ENCODE measurements around the gene SERGEF. TPM values are rescaled to one million over a fixed set of nuclear protein-coding genes. Genes with fewer than 3 reads are reported as not detected.

SERGEF gene
- polyA plus RNA-seq, 1 of the 3 experiments (the other 2 are of a cell fraction): 23.1 TPM

- POLR2A ChIA-PET: no interaction called here
- no peak for DNase-seq
Observed at GRCh38 chr11:17923217-17923616, 89.6 kb downstream of the SERGEF start.

More at GRCh38 chr11:17923217-17923616, 89.6 kb downstream of the SERGEF start:
- TF ChIP-seq POLR2AphosphoS5 (IDR thresholded peaks at IDR 0.05; ENCODE audit: low read depth, low read length) (no peak), MXI1 (IDR thresholded peaks at IDR 0.05; ENCODE audit: low read depth, low read length) (no peak), ELF1 (IDR thresholded peaks at IDR 0.05) (no peak), EZH2phosphoT487 (IDR thresholded peaks at IDR 0.05; ENCODE audit: borderline replicate concordance, low read depth) (no peak), MEF2A (IDR thresholded peaks at IDR 0.05; ENCODE audit: borderline replicate concordance, low read depth) (no peak), GABPA (IDR thresholded peaks at IDR 0.05; ENCODE audit: low read depth) (no peak), ZBTB33 (IDR thresholded peaks at IDR 0.05; ENCODE audit: borderline replicate concordance, low read depth) (no peak), NRF1 (IDR thresholded peaks at IDR 0.05; ENCODE audit: low read depth, low read length) (no peak), SMC3 (IDR thresholded peaks at IDR 0.05; ENCODE audit: low read depth, low read length) (no peak), FOSL2 (IDR thresholded peaks at IDR 0.05; ENCODE audit: borderline replicate concordance, low read depth) (no peak), USF1 (IDR thresholded peaks at IDR 0.05; ENCODE audit: borderline replicate concordance, low read depth) (no peak), EP300 (IDR thresholded peaks at IDR 0.05; ENCODE audit: borderline replicate concordance in 1 of 2, low read depth in 1 of 2, low read length in 1 of 2) (no peak), SIN3A (IDR thresholded peaks at IDR 0.05; ENCODE audit: borderline replicate concordance, low read depth, low read length) (no peak), CTCF (IDR thresholded peaks at IDR 0.05) (no peak), YY1 (IDR thresholded peaks at IDR 0.05; ENCODE audit: low read depth) (no peak), REST (IDR thresholded peaks at IDR 0.05; ENCODE audit: low read depth, low read length) (no peak), FOXM1 (IDR thresholded peaks at IDR 0.05; ENCODE audit: low read depth) (no peak), RXRA (IDR thresholded peaks at IDR 0.05; ENCODE audit: borderline replicate concordance, low read depth) (no peak), MAX (IDR thresholded peaks at IDR 0.05; ENCODE audit: low read depth) (no peak), TEAD4 (IDR thresholded peaks at IDR 0.05; ENCODE audit: borderline replicate concordance, insufficient read depth) (no peak)
- Histone ChIP-seq H3K27me3 (ENCODE audit: insufficient read depth) (no peaks in the 10 kb centered on the region), H3K4me3 (ENCODE audit: low read depth in 2 of 2, low read length in 1 of 2) (no peak overlapping the region), H3K9me2 (no peaks in the 10 kb centered on the region), H2AFZ (ENCODE audit: low read depth) (no peak overlapping the region), H3K4me1 (ENCODE audit: control insufficient read depth in 1 of 2, insufficient read depth in 2 of 2, low read depth in 1 of 2, low read length in 1 of 2) (peaks cover 0 to 7% of the 10 kb centered on the region in 2 experiments; a peak in 3 of 4 replicates), H3K79me2 (ENCODE audit: insufficient read depth) (no peaks in the 10 kb centered on the region), H3K36me3 (replicated peaks in 1 of 2; ENCODE audit: control insufficient read depth in 1 of 2, insufficient read depth in 2 of 2, low read length in 1 of 2) (no peaks in the 10 kb centered on the region), H3F3A (replicated peaks; ENCODE audit: insufficient read depth) (no peaks in the 10 kb centered on the region), H3K27ac (ENCODE audit: low read depth in 2 of 2, low read length in 1 of 2) (no peak overlapping the region), H3K9me3 (no peaks in the 10 kb centered on the region), H3K4me2 (no peak overlapping the region), H4K20me1 (ENCODE audit: insufficient read depth) (no peaks in the 10 kb centered on the region), H3K9ac (no peak overlapping the region)
- CTCF ChIA-PET: interaction anchor here (0.7 to 4.0 kb wide), 5 partner anchors 17 to 192 kb away, joined by 3 to 19 read pairs (median 5); no protein-coding TSS in a partner anchor
- 91% methylated on average over 3 of the region's 3 CpGs for WGBS (ENCODE audit: low lambda C conversion rate)

Data from SK-N-SH (cell line).